Vagina (tissue), 2 donors: ENCODE measurements around the gene GADL1.

ENCODE experiments used
- CTCF ChIP-seq, 3 experiments: fragments of 450-650 bp in 2 of 3; fragments of 200-600 bp in 1 of 3; sonication (generic) in 1 of 3; IDR thresholded peaks; one replicate each; pipeline ENCODE4 v1.5.1; 2017 to 2019; ENCODE audit warnings: antibody characterized with exemption in 3 of 3, mild to moderate bottlenecking in 2 of 3, moderate library complexity in 2 of 3
- POLR2A ChIP-seq, 2 donors: fragments of 450-650 bp; IDR thresholded peaks; one replicate each; pipeline ENCODE4 v1.6.1; 2017; ENCODE audit warnings: antibody characterized with exemption in 2 of 2, mild to moderate bottlenecking in 2 of 2, moderate library complexity in 2 of 2

GRCh38 chr3:30871720-30872119, 22.7 kb downstream of the GADL1 start:
- no peak for TF ChIP-seq CTCF (IDR thresholded peaks at IDR 0.05)
- TF ChIP-seq POLR2A (IDR thresholded peaks at IDR 0.05): no peak
